ENCODE results near the gene PRODH. TPM values are rescaled to one million over a fixed set of nuclear protein-coding genes. Genes with fewer than 3 reads are reported as not detected.

Gene PRODH, protein sequence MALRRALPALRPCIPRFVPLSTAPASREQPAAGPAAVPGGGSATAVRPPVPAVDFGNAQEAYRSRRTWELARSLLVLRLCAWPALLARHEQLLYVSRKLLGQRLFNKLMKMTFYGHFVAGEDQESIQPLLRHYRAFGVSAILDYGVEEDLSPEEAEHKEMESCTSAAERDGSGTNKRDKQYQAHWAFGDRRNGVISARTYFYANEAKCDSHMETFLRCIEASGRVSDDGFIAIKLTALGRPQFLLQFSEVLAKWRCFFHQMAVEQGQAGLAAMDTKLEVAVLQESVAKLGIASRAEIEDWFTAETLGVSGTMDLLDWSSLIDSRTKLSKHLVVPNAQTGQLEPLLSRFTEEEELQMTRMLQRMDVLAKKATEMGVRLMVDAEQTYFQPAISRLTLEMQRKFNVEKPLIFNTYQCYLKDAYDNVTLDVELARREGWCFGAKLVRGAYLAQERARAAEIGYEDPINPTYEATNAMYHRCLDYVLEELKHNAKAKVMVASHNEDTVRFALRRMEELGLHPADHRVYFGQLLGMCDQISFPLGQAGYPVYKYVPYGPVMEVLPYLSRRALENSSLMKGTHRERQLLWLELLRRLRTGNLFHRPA
- 0.16 TPM in 1 of 2 replicates, not detected in the other for total RNA-seq

GRCh38 chr22:18935889-18936529 lies at the start of gene PRODH:
PRODH (minus strand) TSS chr22:18936293; CDS start chr22:18936287, 6 bp downstream.

GRCh38 chr22:18905540-18906409 lies 30.3 kb downstream of the PRODH start, which contains the start of gene DGCR6:
DGCR6 (plus strand) TSS chr22:18906320; CDS start chr22:18906375, 55 bp downstream.

Other genes with a start within 250 kb of the PRODH start
- 1.3 and 3.2 TPM in 2 replicates for gene DGCR6, start 30.0 kb downstream of the PRODH start, total RNA-seq
- gene DGCR2, start 186.1 kb upstream of the PRODH start, total RNA-seq, result 31.1 and 67.0 TPM in 2 replicates
- gene TSSK2, start 195.0 kb upstream of the PRODH start, total RNA-seq, result not detected in 2 replicates
- 5.7 and 9.1 TPM in 2 replicates for gene ESS2, start 208.4 kb upstream of the PRODH start, total RNA-seq
- not detected in 2 replicates for gene GSC2, start 214.0 kb upstream of the PRODH start, total RNA-seq
- 47.1 and 73.9 TPM in 2 replicates for gene SLC25A1, start 242.4 kb upstream of the PRODH start, total RNA-seq

Measured in bladder microvascular endothelial cell (primary cell).